BJ (cell line): ENCODE data around the gene IL3RA. TPM values are rescaled to one million over a fixed set of nuclear protein-coding genes. Genes with fewer than 3 reads are reported as not detected.

Experiments used
- CTCF ChIA-PET: fragments of 350-600 bp; formaldehyde crosslinking; extraction: SDS; loops from one replicate; lab custom pipeline; 2021; ENCODE audit warnings: antibody characterized with exemption, inconsistent platforms; lab: Yijun Ruan, JAX
- POLR2A ChIA-PET: fragments of 300-600 bp; sonication (Branson Sonifier 250); formaldehyde crosslinking; extraction: SDS; loops from one replicate; lab custom pipeline; 2021; ENCODE audit warnings: antibody characterized with exemption; lab: Charles Lee
- DNase-seq: peaks from one replicate; pipeline ENCODE4 v3.0.0-alpha.2; 2011; ENCODE audit warnings: low read depth
- H3K27me3 ChIP-seq: 2 replicates; pipeline ENCODE4 v1.6.0; 2011; ENCODE audit warnings: low read length; ENCODE audit not compliant: control insufficient read depth, insufficient read depth
- H3K36me3 ChIP-seq: 2 replicates; pipeline ENCODE4 v1.5.1; 2011; ENCODE audit warnings: low read length; ENCODE audit not compliant: control insufficient read depth, insufficient read depth
- H3K4me3 ChIP-seq: 2 replicates; pipeline ENCODE4 v1.5.1; 2011; ENCODE audit warnings: low read depth, mild to moderate bottlenecking, control low read depth, low read length
- polyA plus RNA-seq: library from polyadenylated mRNA; depleted of rRNA; stranded (reverse); fragments of >200 nt; gene quantifications from 2 replicates; pipeline ENCODE4 v1.2.3, GENCODE V29; 2011
- TF ChIP-seq, protein P1 (sequence below): IDR thresholded peaks from 2 replicates; pipeline ENCODE4 v1.5.1; 2011; ENCODE audit warnings: low read depth, mild to moderate bottlenecking, control low read depth, inconsistent platforms, low read length, moderate library complexity; ENCODE audit not compliant: insufficient read depth

Gene IL3RA
- polyA plus RNA-seq, 1 experiment: 1.5 TPM

DNA sequence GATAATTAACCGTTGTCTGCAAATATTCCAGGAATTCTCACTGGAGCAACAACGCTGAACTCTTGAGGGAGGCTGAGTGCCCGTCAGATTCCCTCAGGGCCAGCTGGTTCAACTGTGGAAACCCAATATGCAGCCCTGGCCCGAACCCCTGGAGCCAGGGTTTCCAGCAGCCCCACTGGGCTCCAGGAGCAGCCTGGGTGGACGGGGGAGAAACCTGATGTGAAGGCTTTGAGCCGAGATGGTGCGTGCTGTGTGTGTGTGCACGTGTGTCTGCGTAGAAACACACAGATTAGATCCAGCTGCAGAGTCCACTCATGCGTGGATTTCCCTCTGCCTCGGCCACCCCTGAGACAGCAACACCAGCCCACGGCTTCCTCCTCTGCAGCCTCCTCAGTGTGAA is 74.7 kb downstream of the IL3RA start:
- no peak overlapping the region for H3K4me3 ChIP-seq
- no peaks in the 10 kb centered on the region for H3K27me3 ChIP-seq
- peaks cover 6% of the 10 kb centered on the region for H3K36me3 ChIP-seq
- ChIA-PET CTCF (no interaction called here), POLR2A (no interaction called here)
- no peak for DNase-seq
- TF ChIP-seq, protein P1, sequence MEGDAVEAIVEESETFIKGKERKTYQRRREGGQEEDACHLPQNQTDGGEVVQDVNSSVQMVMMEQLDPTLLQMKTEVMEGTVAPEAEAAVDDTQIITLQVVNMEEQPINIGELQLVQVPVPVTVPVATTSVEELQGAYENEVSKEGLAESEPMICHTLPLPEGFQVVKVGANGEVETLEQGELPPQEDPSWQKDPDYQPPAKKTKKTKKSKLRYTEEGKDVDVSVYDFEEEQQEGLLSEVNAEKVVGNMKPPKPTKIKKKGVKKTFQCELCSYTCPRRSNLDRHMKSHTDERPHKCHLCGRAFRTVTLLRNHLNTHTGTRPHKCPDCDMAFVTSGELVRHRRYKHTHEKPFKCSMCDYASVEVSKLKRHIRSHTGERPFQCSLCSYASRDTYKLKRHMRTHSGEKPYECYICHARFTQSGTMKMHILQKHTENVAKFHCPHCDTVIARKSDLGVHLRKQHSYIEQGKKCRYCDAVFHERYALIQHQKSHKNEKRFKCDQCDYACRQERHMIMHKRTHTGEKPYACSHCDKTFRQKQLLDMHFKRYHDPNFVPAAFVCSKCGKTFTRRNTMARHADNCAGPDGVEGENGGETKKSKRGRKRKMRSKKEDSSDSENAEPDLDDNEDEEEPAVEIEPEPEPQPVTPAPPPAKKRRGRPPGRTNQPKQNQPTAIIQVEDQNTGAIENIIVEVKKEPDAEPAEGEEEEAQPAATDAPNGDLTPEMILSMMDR: no peak

GRCh38 chrX:1412551-1413161 is 76.1 kb downstream of the IL3RA start:
- Histone ChIP-seq H3K36me3 (peaks cover 11% of the 10 kb centered on the region), H3K4me3 (no peak overlapping the region), H3K27me3 (no peaks in the 10 kb centered on the region)
- no peak for DNase-seq
- TF ChIP-seq, protein P1: no peak
- ChIA-PET POLR2A (no interaction called here), CTCF (no interaction called here)

- TF ChIP-seq, protein P1: no peak
- ChIA-PET POLR2A (no interaction called here), CTCF (no interaction called here)
- H3K4me3 ChIP-seq: no peak overlapping the region
- H3K36me3 ChIP-seq: peaks cover 13% of the 10 kb centered on the region
- no peak for DNase-seq
- H3K27me3 ChIP-seq: no peaks in the 10 kb centered on the region
Observed at GRCh38 chrX:1416327-1416784, 79.8 kb downstream of the IL3RA start.

DNA sequence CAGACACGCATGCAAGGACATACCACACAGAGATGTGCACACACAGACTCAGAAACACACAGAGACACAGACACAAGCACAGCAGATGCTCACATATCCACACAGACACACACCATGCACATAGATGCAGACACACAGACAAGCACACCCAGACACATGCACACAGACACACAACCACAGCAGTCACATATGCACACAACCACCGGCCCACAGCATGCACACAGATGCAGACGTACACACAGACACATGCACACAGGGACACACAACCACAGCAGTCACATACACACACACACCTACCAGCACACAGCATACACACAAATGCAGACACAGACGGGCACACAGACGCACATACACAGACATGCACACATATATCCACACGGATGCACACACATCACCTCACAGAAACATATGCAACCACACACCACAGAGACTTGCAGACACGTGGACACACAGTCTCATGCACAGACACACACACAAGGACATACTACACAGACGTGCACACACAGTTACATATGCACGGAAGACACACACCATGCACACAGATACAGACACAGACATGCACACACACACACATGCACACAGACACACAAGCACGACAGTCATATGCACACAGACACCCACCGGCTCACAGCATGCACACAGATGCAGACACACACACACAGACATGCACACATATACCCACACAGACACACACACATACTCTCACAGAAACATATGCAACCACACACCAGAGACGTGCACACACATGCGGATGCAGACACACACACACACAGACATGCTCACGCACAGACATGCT is 80.6 kb downstream of the IL3RA start:
- DNase-seq: no peak
- ChIA-PET CTCF (no interaction called here), POLR2A (no interaction called here)
- H3K4me3 ChIP-seq: no peak overlapping the region
- peaks cover 17% of the 10 kb centered on the region for H3K36me3 ChIP-seq
- H3K27me3 ChIP-seq: no peaks in the 10 kb centered on the region
- TF ChIP-seq, protein P1: no peak

DNA sequence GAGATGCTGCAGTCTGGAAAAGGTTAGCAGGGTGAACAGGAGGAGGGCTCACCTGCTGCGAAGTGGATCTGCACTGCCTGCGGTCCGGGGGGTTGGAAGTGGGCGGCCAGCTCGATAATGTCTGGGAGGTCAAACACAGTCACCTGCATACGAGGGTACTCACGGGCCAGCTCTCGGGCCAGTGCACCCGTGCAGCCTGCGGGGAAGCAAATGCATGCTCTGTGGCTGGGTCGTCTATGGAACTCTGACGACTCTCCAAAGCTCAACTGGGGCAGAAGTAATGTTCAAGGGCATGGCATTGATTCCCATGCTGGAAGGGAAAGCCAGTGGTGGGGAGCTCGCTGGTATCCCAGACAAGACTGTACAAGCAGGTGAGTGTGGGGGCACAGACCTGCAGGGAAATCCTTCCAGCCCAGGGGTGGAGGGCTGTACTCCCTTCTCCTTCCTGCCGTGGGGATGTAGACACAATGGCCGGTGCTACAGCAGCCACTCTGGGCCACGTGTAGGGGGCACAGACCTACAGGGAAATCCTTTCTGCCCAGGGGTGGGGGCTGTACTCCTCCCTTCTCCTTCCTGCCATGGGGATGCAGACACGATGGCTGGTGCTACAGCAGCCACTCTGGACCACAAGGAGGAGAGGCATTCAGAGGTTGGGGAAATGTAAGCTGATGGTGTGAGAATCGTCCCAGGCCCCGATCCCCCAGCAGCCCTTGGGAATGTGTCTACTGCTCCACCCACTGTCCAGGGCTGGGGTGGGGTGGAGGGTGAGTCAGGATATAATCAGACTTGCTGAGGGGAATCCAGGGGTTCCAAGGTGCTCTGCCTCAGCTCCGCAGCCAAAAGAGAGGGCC is 81.6 kb downstream of the IL3RA start:
- no peaks in the 10 kb centered on the region for H3K27me3 ChIP-seq
- no peak for DNase-seq
- no peak overlapping the region for H3K4me3 ChIP-seq
- CTCF ChIA-PET: no interaction called here
- H3K36me3 ChIP-seq: peaks cover 17% of the 10 kb centered on the region
- POLR2A ChIA-PET: no interaction called here
- TF ChIP-seq, protein P1: no peak
